Endodermal cell (in vitro differentiated cells): ENCODE data around the gene PTPRN2. TPM values are rescaled to one million over a fixed set of nuclear protein-coding genes. Genes with fewer than 3 reads are reported as not detected.
"Not testable (repeated sequence)": the region's sequence is repeated elsewhere in the genome, so short reads cannot be mapped to it uniquely, and the experiment has no call there.

Source experiments
- DNase-seq: peaks from one replicate; pipeline ENCODE4 v3.0.0-alpha.2; 2017
- H3K27ac ChIP-seq: 2 replicates; pipeline ENCODE4 v1.5.1; 2013; ENCODE audit warnings: mild to moderate bottlenecking, low read depth, low read length, moderate library complexity
- H3K27me3 ChIP-seq: 2 replicates; pipeline ENCODE4 v1.6.1; 2013; ENCODE audit warnings: mild to moderate bottlenecking, low read length, moderate library complexity; ENCODE audit not compliant: insufficient read depth, control insufficient read depth, poor library complexity, severe bottlenecking
- H3K36me3 ChIP-seq: 2 replicates; pipeline ENCODE4 v1.7.0; 2013; ENCODE audit warnings: mild to moderate bottlenecking, low read length, moderate library complexity; ENCODE audit not compliant: control insufficient read depth, insufficient read depth
- H3K4me1 ChIP-seq: one replicate; pipeline ENCODE4 v1.7.0; 2013; ENCODE audit warnings: low read length; ENCODE audit not compliant: control insufficient read depth, insufficient read depth
- H3K4me3 ChIP-seq: 2 replicates; pipeline ENCODE4 v1.5.1; 2013; ENCODE audit warnings: mild to moderate bottlenecking, low read length, moderate library complexity
- H3K9ac ChIP-seq: 2 replicates; pipeline ENCODE4 v1.6.1; 2013; ENCODE audit warnings: mild to moderate bottlenecking, low read length, moderate library complexity; ENCODE audit not compliant: poor library complexity, severe bottlenecking; ENCODE audit errors: extremely low read depth
- H3K9me3 ChIP-seq: 2 replicates; pipeline ENCODE4 v1.6.1; 2013; ENCODE audit warnings: mild to moderate bottlenecking, low read length, moderate library complexity; ENCODE audit not compliant: control insufficient read depth
- H3K27ac Mint-ChIP-seq: 2 replicates; pipeline ENCODE4 v1.8.0; 2020; ENCODE audit warnings: mixed read lengths
- H3K27me3 Mint-ChIP-seq: 2 replicates; pipeline ENCODE4 v1.8.0; 2021; ENCODE audit warnings: mild to moderate bottlenecking, mixed read lengths; ENCODE audit not compliant: insufficient read depth
- H3K36me3 Mint-ChIP-seq: 2 replicates; pipeline ENCODE4 v1.8.0; 2020; ENCODE audit warnings: low read depth, mixed read lengths
- H3K4me1 Mint-ChIP-seq: 2 replicates; pipeline ENCODE4 v1.8.0; 2020; ENCODE audit warnings: mixed read lengths
- H3K4me3 Mint-ChIP-seq: 2 replicates; pipeline ENCODE4 v1.8.0; 2020; ENCODE audit warnings: mild to moderate bottlenecking, moderate library complexity, mixed read lengths
- H3K9me3 Mint-ChIP-seq: 2 replicates; pipeline ENCODE4 v1.8.0; 2020; ENCODE audit warnings: mild to moderate bottlenecking, mixed read lengths
- CTCF ChIP-seq: fragments of 200-600 bp; sonication (generic); conservative IDR thresholded peaks from 2 replicates; pipeline ENCODE4 v1.5.0; 2021; ENCODE audit warnings: antibody characterized with exemption, mild to moderate bottlenecking
- WGBS, 2 experiments: methylation state at CpG; one replicate each; pipeline versions ENCODE4 v1.1.5 to v1.1.7; 2013; ENCODE audit warnings: missing lambda C conversion rate in 2 of 2, mixed read lengths in 1 of 2; ENCODE audit not compliant: insufficient coverage in 1 of 2, insufficient read length in 1 of 2; 5-methylcytosine and 5-hydroxymethylcytosine counted together
- total RNA-seq, 2 donors: library from RNA; stranded (reverse); fragmentation: NEBNext Ultra II Directional in 1 of 2; extraction: Animal tissue kit (Norgen Biotek cat#: 25700) in 1 of 2; gene quantifications; 2 replicates in 1 of 2; 3 replicates in 1 of 2; pipeline ENCODE4 v1.2.1, GENCODE V29; 2021

The PTPRN2 gene
- total RNA-seq, 2 donors from 2014 or later, result 0.69 to 1.2 TPM

GRCh38 chr7:157703534-157704195 lies 884.0 kb downstream of the PTPRN2 start:
- H3K9ac ChIP-seq, result no peak overlapping the region
- H3K9me3 Mint-ChIP-seq, result no peaks in the 10 kb centered on the region
- no peaks in the 10 kb centered on the region for H3K36me3 ChIP-seq
- no peaks in the 10 kb centered on the region for H3K27me3 ChIP-seq
- no peak overlapping the region for H3K4me3 Mint-ChIP-seq
- no peak overlapping the region for H3K27ac ChIP-seq
- H3K27me3 Mint-ChIP-seq, result peaks cover 36% of the 10 kb centered on the region
- peaks cover 1% of the 10 kb centered on the region for H3K4me1 Mint-ChIP-seq
- peaks cover 59% of the 10 kb centered on the region for H3K9me3 ChIP-seq
- H3K36me3 Mint-ChIP-seq, result no peaks in the 10 kb centered on the region
- peak; percentile 33 for DNase-seq
- 82 to 85% methylated on average over 14 to 21 of the region's 21 CpGs for WGBS, 2 experiments
- no peak overlapping the region for H3K4me3 ChIP-seq
- no peaks in the 10 kb centered on the region for H3K4me1 ChIP-seq
- no peak for TF ChIP-seq CTCF
- H3K27ac Mint-ChIP-seq, result no peak overlapping the region

- H3K9me3 ChIP-seq, result peaks cover 58% of the 10 kb centered on the region
- no peak overlapping the region for H3K4me3 Mint-ChIP-seq
- H3K4me1 ChIP-seq, result no peaks in the 10 kb centered on the region
- H3K9ac ChIP-seq, result no peak overlapping the region
- peaks cover 35% of the 10 kb centered on the region for H3K27me3 Mint-ChIP-seq
- no peaks in the 10 kb centered on the region for H3K27me3 ChIP-seq
- peak; percentile 41 for DNase-seq
- TF ChIP-seq CTCF, result no peak
- H3K9me3 Mint-ChIP-seq, result no peaks in the 10 kb centered on the region
- H3K36me3 Mint-ChIP-seq, result no peaks in the 10 kb centered on the region
- H3K4me3 ChIP-seq, result no peak overlapping the region
- H3K27ac Mint-ChIP-seq, result no peak overlapping the region
- H3K27ac ChIP-seq, result no peak overlapping the region
- no peaks in the 10 kb centered on the region for H3K36me3 ChIP-seq
- 72 to 76% methylated on average over 7 to 14 of the region's 14 CpGs for WGBS, 2 experiments
- no peaks in the 10 kb centered on the region for H3K4me1 Mint-ChIP-seq
These were observed 884.5 kb downstream of the PTPRN2 start for GRCh38 chr7:157703131-157703530.

GRCh38 chr7:157702311-157703023 lies 885.2 kb downstream of the PTPRN2 start:
- Histone ChIP-seq H3K4me1 (no peaks in the 10 kb centered on the region), H3K27ac (no peak overlapping the region), H3K9me3 (peaks cover 53% of the 10 kb centered on the region), H3K36me3 (no peaks in the 10 kb centered on the region), H3K9ac (no peak overlapping the region), H3K27me3 (no peaks in the 10 kb centered on the region), H3K4me3 (no peak overlapping the region)
- no peaks in the 10 kb centered on the region for H3K9me3 Mint-ChIP-seq
- H3K4me1 Mint-ChIP-seq, result no peaks in the 10 kb centered on the region
- TF ChIP-seq CTCF, result no peak
- H3K36me3 Mint-ChIP-seq, result no peaks in the 10 kb centered on the region
- no peak overlapping the region for H3K27ac Mint-ChIP-seq
- peak; percentile 47 for DNase-seq
- H3K27me3 Mint-ChIP-seq, result peaks cover 36% of the 10 kb centered on the region
- WGBS, 2 experiments, result 84 to 92% methylated on average over 9 to 21 of the region's 21 CpGs
- no peak overlapping the region for H3K4me3 Mint-ChIP-seq

GRCh38 chr7:157701395-157702180 lies 886.0 kb downstream of the PTPRN2 start:
- not testable (repeated sequence) for H3K4me1 Mint-ChIP-seq, H3K4me3 ChIP-seq, H3K9ac ChIP-seq, H3K36me3 ChIP-seq, H3K9me3 Mint-ChIP-seq, H3K27ac Mint-ChIP-seq, H3K4me1 ChIP-seq, H3K27ac ChIP-seq, H3K27me3 ChIP-seq, H3K4me3 Mint-ChIP-seq, H3K36me3 Mint-ChIP-seq
- 81 to 83% methylated on average over 11 to 34 of the region's 34 CpGs for WGBS, 2 experiments
- H3K9me3 ChIP-seq, result peaks cover 45% of the 10 kb centered on the region
- DNase-seq, result peak; percentile 29
- peaks cover 35% of the 10 kb centered on the region for H3K27me3 Mint-ChIP-seq
